ENCODE data around the gene WWP2.

The WWP2 gene

GRCh38 chr16:69917311-69917710, 155.2 kb downstream of the WWP2 start:
- TF ChIP-seq JUND (IDR thresholded peaks at IDR 0.05; ENCODE audit: low read depth), result no peak
- DNase-seq (ENCODE audit: low read depth in 1 of 2, low spot score in 1 of 2), result no peak
- in situ Hi-C loops (cut with HindIII; ENCODE audit: low pct_unique_long_range_greater_than_20kb, low sequenced_read_pairs), result no loop called here

- in situ Hi-C loops (cut with HindIII; ENCODE audit: low pct_unique_long_range_greater_than_20kb, low sequenced_read_pairs), result no loop called here
- DNase-seq (ENCODE audit: low read depth in 1 of 2, low spot score in 1 of 2), result no peak
- TF ChIP-seq JUND (IDR thresholded peaks at IDR 0.05; ENCODE audit: low read depth), result no peak
Measured at GRCh38 chr16:69917739-69918138, 155.6 kb downstream of the WWP2 start.

- in situ Hi-C loops (cut with HindIII; ENCODE audit: low pct_unique_long_range_greater_than_20kb, low sequenced_read_pairs), result no loop called here
- DNase-seq (ENCODE audit: low read depth in 1 of 2, low spot score in 1 of 2), result no peak
- no peak for TF ChIP-seq JUND (IDR thresholded peaks at IDR 0.05; ENCODE audit: low read depth)
Measured at GRCh38 chr16:69918241-69918640, 156.1 kb downstream of the WWP2 start.

GRCh38 chr16:69921127-69921526, 159.0 kb downstream of the WWP2 start:
- no peak for DNase-seq (ENCODE audit: low read depth in 1 of 2, low spot score in 1 of 2)
- no peak for TF ChIP-seq JUND (IDR thresholded peaks at IDR 0.05; ENCODE audit: low read depth)
- in situ Hi-C loops (cut with HindIII; ENCODE audit: low pct_unique_long_range_greater_than_20kb, low sequenced_read_pairs), result no loop called here

DNA sequence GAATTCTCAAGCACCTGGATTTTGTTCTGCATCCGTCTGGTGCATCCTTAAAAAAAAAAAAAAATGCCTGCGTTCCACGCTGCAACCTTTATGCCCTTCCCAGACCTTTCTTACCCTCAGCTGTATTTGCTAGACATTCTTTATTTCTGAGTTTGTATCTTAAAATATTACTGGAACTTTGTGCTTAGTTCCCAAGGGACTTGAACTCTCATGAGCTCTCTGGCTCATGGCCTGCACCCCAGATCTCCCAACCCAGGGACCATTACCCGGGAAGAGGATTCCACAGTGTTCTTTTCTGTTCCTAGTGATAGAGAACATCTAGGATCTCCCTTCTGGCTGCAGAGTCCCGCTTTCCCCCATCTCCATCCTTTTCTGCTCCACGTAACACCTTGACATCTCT, 160.1 kb downstream of the WWP2 start:
- no peak for TF ChIP-seq JUND (IDR thresholded peaks at IDR 0.05; ENCODE audit: low read depth)
- in situ Hi-C loops (cut with HindIII; ENCODE audit: low pct_unique_long_range_greater_than_20kb, low sequenced_read_pairs), result no loop called here
- DNase-seq (ENCODE audit: low read depth in 1 of 2, low spot score in 1 of 2), result no peak

DNA sequence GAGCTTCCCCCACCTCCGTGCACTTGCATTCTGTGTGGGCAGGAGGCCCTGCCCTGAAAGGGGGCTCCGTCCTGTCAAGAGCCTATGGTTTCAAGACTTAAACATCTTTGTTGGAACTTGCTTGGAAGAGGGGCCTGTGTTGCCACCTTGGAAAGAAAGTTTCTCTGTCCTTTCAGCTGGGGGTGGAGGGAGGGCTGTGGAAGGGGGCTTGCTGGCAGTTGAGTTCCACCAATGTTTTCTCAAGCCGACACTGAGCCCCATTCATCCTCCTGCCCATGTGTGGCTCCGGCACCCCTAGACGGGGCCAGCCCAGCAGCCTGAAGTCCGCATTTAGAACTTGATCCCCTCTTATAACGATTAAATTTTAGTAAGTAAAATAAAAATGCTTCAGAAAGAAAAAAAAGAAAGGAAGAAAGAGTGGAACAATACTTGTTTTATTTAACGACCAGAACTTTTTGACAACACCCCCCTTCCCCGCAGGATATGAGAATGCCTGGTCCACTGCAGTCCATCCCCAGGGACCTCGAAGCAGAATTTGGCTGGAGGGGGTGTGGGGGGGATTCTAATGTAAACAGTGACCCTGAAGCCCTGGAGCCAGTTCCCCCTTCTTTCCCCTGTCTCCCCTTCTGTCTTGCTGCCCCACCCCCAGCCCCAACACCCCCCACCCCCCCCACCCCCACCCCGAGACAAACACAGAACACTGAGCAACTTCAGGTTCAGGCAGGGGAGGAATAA, 162.1 kb downstream of the WWP2 start:
- TF ChIP-seq JUND (IDR thresholded peaks at IDR 0.05; ENCODE audit: low read depth), result no peak
- in situ Hi-C loops (cut with HindIII; ENCODE audit: low pct_unique_long_range_greater_than_20kb, low sequenced_read_pairs), result no loop called here
- no peak for DNase-seq (ENCODE audit: low read depth in 1 of 2, low spot score in 1 of 2)

DNA sequence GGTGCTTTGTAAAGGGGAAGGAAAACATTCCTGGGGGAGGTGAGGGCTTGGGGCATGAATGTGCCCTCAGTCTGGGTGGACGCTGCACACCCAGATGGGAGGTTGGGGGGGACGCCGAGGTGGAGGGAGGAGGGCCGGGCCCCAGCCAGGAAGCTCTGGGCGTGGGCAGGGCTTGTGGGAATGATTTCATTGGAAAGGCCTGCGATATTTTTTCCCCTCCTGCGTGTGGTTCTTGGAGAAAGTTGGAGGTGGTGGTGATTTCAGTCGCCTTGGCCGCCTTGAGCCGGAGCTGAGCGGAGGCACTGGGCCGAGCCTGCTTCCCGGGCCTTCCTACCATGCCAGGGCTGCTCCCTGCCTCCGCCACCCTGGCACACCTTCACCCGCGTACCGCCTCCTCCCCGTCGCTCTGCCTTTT, 162.7 kb downstream of the WWP2 start:
- TF ChIP-seq JUND (IDR thresholded peaks at IDR 0.05; ENCODE audit: low read depth), result no peak
- in situ Hi-C loops (cut with HindIII; ENCODE audit: low pct_unique_long_range_greater_than_20kb, low sequenced_read_pairs), result no loop called here
- no peak for DNase-seq (ENCODE audit: low read depth in 1 of 2, low spot score in 1 of 2)

DNA sequence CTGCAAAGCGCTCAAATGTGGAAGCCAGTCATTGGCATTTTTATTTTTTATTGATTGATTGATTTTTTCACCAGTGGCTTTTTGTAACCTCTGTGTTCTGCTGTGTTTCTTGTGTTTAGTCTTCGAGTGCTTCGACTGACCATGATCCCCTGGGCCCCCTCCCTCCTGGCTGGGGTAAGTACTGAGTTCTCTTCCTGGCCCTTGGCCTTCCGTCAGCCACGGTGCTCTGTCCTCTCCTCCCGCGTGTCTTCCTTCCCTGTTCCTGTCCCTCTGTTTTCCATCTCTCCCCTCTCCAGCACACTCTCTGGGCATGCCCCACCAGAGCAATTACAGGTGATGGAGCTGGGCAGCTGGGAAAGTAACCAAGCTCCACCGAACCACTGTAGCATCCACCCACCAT, 163.2 kb downstream of the WWP2 start:
- TF ChIP-seq JUND (IDR thresholded peaks at IDR 0.05; ENCODE audit: low read depth), result no peak
- in situ Hi-C loops (cut with HindIII; ENCODE audit: low pct_unique_long_range_greater_than_20kb, low sequenced_read_pairs), result no loop called here

GRCh38 chr16:69926241-69926640, 164.1 kb downstream of the WWP2 start:
- TF ChIP-seq JUND (IDR thresholded peaks at IDR 0.05; ENCODE audit: low read depth), result no peak
- in situ Hi-C loops (cut with HindIII; ENCODE audit: low pct_unique_long_range_greater_than_20kb, low sequenced_read_pairs), result no loop called here
- no peak for DNase-seq (ENCODE audit: low read depth in 1 of 2, low spot score in 1 of 2)

More for the DNA sequence above, 163.2 kb downstream of the WWP2 start:
- DNase-seq (ENCODE audit: low read depth in 1 of 2, low spot score in 1 of 2), result no peak

DNA sequence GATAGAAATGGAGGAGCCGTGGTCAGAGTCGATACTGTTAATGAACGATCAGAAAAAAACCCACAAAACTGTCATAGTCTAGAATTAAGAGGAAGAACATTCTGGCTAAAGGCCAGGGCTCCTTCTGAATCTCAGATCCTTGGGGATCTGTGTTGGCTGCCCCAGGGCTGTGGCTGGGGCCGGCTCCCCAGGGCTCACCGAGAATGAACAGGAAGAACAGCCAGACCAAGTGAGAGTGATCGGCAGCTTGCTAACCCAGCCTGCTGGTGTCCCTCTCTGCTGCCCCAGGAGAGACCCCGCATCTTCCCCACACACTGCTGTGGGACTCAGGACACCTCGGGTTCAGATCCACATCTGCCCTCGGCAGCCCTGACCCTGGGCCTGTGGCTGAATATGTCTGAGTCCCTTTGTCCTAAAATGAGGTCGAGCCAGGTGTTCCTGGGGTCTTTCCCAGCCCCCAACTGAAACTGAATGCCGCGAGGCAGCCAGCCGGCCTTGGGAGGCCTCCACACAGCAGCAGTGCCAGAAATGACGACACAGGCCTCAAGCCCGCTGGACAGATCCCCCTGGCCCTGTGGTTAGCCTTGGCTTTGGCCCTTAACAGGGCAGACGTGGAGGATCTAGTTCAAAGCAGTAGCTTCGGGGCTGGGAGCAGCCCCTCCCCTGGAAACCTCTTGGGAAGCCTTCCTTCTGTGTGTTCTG, 165.1 kb downstream of the WWP2 start:
- no peak for DNase-seq (ENCODE audit: low read depth in 1 of 2, low spot score in 1 of 2)
- TF ChIP-seq JUND (IDR thresholded peaks at IDR 0.05; ENCODE audit: low read depth), result no peak
- in situ Hi-C loops (cut with HindIII; ENCODE audit: low pct_unique_long_range_greater_than_20kb, low sequenced_read_pairs), result no loop called here

DNA sequence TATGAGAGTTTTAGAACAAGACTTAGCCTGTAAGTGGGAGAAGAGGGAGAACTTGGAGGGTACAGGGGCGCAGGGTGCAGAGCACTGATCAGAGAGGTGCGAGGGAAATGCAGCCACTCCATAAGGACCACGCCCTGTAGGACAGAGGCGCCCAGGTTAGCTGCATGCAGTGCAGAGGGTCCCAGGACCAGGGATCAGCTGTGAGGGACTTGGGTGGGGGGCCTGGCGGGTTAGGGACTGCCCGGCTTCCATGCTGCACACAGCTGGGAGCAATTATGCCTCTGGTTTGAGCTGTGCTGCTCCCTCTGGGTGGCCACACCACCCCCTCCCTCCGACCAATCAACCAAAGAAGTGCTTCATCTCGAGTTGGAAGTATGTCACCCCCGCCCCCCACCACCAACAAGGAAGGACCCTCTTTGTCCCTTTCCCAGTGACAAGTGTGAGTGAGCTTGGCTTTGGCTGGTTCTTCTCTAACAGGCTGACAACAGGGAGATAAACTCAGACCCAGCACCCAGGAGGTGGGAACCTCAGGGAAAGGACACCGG, 166.8 kb downstream of the WWP2 start:
- DNase-seq (ENCODE audit: low read depth in 1 of 2, low spot score in 1 of 2), result no peak
- in situ Hi-C loops (cut with HindIII; ENCODE audit: low pct_unique_long_range_greater_than_20kb, low sequenced_read_pairs), result no loop called here
- TF ChIP-seq JUND (IDR thresholded peaks at IDR 0.05; ENCODE audit: low read depth), result no peak

DNA sequence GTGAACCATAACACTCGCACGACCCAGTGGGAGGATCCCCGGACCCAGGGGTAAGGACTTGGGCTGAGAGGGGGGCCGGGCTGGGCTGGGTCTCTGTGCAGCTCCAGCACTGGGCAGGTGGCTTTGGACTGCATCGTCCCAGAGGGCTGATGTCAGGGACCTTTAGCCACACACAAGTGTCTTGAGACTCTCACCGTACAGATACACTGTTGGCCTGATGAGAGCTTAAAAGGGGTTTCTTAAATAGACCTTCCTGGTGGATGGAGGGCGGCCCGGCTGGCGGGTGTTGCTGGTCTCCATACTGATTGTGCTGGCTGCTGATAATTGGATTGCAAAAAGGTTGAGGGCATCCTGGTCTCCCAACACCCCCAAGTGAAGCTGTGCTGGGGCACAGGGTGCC, 167.3 kb downstream of the WWP2 start:
- in situ Hi-C loops (cut with HindIII; ENCODE audit: low pct_unique_long_range_greater_than_20kb, low sequenced_read_pairs), result no loop called here
- DNase-seq (ENCODE audit: low read depth in 1 of 2, low spot score in 1 of 2), result no peak
- no peak for TF ChIP-seq JUND (IDR thresholded peaks at IDR 0.05; ENCODE audit: low read depth)

GRCh38 chr16:69930117-69930776, 168.1 kb downstream of the WWP2 start:
- TF ChIP-seq JUND (IDR thresholded peaks at IDR 0.05; ENCODE audit: low read depth), result no peak
- in situ Hi-C loops (cut with HindIII; ENCODE audit: low pct_unique_long_range_greater_than_20kb, low sequenced_read_pairs), result no loop called here
- DNase-seq (ENCODE audit: low read depth in 1 of 2, low spot score in 1 of 2), result peak; percentile 63 to 71

Measured in T47D (cell line).